ENCODE data around the gene MIS12.

The MIS12 gene

DNA sequence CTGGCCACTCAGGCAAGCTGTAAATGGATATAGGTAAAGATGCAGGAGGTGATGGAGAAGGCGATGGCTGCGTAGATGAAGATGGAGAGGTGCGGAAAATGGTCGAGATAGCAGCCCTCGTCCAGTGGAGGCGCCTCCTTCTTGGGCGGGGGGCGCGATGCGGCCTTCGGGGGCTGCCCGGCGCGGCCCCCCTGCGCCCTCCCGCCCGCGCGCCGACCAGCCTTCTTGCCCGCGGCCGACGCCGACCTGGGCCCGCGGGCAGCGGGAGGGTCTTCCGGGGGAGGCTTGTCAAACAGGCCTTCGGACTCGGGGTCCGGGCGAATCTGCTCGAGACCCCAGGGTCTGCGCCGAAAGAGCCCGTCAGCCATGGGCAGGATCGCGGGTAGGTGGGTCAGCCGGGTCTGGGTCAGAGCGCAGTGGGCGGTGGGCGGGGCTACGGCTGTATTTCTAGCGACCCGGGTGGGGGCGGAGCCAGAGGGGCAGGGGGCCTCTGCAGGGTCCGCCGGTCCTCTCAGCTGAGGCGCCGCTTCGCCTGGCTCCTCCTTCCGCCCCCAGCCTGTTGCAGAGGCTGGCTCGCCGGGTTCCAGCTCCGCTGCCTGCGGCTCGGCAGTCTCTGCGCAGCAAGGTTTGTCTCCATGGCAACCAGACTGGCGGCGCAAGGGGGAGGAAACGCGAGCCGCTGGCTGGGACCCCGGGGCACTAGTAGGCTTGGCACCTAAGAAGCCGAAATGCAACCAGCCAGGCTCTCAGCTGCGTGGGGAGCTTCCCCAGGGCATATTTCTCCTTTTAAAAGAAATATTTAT is 14.4 kb downstream of the MIS12 start:
- peak; percentile 94 for DNase-seq

DNA sequence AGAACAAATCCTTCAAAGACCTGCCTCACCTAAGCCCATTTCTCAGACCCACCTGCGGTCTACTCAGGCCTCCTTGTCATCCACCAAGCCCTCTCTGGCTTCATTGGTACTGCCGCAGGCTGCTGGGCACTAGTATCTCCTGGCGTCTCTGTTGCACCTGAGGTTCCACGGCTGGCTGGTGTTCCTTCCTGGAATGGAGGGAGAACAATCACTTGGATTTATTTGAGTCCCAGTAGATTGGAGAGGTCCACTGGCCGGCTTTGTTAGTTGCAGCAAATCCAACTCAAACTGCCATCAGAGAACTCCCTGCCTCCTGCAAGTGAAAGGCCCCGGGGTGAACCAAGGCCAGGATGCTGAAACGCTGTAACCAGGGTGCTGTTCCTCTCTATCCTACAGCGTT is 15.3 kb downstream of the MIS12 start:
- no peak for DNase-seq

DNA sequence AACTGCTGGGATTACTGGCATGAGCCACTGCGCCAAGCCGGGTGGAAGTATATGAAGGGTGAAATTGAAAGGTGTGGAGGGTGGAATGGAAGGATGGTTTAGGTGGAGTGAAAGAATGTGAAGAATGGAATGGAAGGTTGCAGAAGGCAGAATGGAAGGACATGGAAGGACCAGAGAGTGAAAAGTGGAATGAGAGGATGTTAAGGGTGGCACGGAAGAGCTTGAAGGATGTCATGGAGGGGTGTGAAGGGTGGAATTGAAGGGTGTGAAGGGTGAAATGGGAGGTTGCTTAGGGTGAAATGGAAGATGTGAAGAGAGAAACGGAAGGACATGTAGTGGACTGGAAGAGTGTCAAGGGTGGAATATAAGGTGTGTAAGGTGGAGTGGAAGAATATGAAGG is 16.2 kb downstream of the MIS12 start:
- DNase-seq, result no peak

DNA sequence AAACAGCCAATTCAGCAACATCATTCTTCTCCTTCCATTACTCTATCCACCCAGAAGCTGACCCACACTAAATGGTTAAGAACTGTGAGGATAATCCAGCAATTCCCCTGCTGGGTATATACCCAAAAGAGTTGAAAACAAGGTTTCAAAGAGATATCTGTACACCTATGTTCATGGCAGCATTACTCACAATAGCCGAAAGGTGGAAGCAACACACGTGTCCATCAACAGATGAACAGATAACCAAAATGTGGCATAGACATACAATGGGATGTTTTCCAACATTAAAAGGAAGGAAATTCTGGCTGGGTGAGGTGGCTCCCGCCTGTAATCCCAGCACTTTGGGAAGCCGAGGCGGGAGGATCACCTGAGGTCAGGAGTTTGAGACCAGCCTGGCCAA is 19.9 kb downstream of the MIS12 start:
- DNase-seq, result no peak

DNA sequence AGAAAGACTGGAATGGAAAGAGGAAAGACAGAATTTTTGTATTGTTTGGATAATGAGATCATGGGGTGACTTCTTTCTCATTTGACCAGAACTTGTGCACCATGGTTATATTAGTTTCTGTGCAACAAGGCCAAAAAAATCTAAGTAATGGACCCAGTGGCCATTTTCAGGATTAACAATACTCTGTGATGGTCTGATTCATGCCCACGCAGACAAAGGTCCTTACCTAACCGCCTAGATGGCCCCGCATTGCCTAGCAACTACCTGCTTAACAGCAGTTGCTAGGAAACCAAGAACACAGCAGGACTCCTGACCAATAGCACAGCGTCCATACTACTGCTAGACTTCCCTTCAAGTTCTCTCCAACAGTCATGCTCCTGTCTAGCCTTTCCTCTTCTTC is 22.4 kb downstream of the MIS12 start:
- no peak for DNase-seq

DNA sequence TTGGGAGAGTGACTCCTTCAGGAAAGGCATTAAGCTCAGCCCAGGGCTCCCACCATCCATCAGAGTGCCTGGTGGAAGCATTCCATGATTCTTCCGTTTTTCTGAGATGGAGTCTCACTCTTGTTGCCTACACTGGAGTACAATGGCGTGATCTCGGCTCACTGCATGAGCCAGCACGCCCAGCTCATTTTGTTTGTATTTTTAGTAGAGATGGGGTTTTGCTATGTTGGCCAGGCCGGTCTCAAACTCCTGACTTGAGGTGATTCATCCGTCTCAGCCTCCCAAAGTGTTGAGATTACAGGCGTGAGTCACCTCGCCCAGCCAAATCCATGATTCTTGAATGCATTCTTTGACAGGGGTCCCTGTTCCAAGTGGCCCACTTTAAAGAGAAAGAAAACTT is 23.1 kb downstream of the MIS12 start:
- peak; percentile 31 for DNase-seq

DNA sequence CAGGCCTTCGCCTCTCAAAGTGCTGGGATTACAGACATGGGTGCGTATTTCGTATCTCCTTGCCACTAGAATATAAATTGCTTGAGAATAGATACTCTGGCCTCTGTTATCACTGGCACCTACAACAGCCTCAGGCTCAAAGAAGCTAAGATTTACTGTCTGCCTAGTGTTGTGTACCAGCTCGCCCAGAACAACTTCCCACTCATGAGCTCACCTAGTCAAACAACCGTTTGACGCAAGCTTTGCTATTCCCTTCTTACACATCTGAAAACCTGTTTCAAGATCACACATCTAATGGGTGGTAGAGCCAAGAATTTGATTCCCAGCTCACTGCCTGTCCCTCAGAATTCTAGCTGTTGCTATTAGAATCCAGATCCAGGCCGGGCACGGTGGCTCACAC is 24.4 kb downstream of the MIS12 start:
- no peak for DNase-seq

DNA sequence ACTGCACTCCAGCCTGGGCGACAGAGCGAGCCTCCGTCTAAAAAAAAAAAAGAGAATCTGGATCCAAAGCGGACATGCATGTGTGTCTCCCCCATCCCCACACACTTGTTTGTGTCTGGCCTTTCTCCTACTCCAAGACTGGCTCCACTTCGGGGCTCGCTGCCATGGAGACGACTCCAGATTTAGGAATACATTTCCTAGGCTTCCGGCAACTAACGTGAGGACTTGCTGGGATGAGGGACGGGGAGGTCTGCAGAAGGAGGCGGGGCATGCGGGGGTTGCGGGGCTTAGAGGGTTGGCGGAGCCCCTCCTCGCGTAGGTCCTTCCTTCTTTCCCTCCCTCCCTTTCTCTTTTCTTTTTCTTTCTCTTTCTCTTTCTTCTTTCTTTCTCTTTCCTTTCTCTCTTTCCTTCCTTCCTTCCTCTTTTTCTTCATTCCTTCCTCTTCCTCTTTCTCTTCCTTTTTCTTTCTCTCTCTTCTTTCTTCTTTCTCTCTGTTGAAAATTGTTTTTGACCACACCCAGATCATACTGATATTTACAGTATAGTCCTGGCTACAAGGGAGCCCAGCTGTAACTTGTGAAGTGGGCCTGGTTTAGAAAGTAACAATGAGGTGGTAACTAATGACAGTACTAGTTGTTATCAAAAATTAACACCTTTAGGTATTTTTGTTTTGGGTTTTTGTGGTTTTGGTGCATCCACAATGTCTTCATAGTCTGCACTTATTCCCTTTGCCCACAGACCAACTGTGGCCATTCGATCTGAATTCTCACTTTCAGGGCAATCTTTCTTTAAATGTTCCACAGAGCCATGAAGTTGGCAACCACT is 25.2 kb downstream of the MIS12 start:
- no peak for DNase-seq

DNA sequence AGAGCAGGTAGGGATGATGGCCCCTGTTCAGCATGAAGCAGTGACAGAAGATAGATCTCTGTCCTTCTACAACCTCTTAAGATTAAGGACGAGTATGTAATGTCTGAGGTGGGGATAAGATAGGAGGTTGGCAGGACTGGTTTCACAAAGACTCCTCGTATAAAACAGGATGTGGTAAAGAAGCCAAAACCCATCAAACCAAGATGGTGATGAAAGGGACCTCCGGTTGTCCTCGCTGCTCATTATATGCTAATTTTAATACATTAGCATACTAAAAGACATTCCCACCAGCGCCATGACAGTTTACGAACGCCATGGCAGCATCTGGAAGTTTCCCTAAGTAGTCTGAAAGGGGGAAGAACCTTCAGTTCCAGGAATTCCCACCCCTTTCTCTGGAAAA is 27.3 kb downstream of the MIS12 start:
- DNase-seq, result no peak

DNA sequence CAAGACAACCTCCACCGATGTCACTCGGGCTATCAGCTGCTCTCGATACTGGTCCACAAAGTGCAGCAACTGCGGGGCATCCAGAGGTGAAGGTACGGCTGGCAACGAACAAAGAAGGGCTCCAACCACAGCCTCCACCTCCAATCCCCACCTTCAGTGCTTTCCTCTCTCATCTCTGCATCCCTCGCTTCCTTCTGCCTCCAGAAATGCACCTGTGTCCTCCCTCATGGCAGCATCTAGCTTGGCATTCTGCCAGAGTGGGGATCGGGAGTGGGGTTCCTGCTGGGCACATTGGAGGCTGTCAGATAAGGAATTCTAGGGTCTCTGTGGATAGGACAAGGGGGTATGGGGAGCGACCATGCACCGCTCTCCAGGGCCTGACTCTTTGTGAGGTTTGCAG is 28.6 kb downstream of the MIS12 start:
- no peak for DNase-seq

DNA sequence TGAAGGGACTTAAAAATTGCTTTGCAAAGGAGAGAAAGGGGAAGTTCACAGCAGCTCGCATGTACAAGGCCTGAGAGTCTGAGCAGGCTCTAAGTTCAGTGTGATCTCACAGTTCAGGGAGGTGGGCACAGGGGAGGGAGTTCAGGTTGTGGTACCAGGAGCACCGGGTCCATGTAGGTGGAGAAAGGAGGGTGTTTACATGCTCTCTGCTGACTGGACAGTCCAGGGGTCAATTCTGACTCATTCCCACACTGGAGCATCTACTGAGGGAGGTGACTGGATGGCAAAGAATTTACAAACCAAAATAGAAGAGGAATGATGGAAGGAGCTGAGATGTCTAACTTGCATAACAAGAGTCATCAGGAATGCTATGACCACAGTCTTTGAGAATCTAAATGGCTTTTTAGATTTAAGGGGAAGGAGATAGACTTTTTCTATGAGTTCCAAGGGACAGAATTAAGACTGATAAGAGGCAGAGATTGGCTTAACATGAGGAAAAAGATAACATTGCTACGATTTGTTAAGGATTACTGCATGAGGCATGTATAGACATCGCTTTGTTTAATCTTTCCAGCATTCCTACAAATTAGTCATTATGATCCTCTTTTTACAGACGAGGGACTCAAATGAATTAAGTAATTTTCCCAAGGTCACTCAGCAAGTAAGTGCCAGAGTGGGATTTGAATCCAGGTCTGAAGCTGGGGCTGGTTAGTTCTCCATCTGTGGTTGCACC is 29.9 kb downstream of the MIS12 start:
- DNase-seq, result peak; percentile 100

DNA sequence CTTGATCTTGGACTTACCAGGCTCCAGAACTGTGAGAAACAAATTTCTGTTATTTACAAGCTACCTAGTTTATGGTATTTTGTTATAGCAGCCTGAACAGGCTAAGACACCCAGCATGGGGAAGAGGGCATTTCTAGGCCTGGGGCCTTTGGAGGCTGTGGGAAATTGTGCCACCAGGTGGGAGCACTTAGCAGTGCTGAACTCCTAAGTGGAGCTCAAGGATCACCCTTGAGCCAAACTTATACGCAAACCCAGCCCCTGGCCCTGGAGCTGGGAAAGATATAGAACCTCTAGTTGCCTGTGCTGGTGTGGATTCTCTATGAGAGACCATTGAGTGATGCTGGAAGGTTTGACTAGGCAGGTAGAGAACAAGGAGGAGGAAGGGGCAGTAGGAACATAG is 36.1 kb downstream of the MIS12 start:
- no peak for DNase-seq

DNA sequence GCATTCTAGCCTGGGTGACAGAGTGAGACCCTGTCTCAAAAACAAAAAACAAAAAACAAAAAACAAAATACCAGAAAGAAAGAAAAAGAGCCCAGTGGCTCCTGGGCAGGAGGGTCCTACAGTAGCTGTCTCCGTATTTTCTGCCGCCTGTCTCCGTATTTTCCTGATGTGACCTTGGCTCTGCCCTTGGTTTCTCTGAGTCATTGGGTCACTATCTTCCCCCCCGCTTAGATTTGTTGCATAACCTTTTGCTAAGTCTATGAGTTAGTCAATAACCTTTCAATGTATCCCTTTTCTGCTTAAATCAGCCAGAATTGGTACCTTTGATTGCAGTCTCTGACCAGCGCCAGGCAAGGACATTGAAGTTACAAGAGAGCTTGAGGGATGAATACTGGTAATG is 36.9 kb downstream of the MIS12 start:
- no peak for DNase-seq

DNA sequence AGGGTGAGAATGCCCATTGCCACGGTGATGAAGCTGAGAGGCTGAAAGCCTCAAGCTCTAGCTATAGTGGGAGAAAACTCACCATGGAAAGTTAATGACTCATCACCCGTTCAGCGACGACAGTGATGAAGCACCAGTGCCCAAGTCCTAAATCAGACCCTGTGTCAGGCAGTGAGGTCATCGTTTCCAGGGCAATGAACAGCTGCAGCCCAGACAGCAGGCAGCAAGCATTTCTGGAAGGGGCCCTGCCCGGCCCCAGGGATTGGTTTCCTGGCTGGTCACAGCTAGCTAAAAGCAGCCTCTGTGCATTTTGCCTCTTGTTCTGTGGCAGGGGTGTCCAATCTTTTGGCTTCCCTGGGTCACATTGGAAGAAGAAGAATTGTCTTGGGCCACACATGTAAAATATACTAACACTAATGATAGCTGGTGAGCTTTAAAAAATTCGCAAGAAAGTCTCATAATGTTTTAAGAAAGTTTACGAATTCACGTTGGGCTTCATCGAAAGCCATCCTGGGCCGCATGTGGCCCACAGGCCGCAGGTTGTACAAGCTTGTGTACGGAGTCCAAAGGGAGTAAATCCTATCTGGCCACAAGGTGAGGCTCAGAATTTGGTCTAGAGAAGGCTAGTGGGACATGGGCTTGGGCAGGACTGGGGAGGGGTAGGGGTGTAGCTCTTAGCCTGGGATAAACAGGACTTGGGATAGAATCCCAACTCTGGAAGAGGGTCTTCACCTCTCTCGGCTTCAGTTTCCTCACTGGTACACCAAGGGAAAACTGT is 40.6 kb downstream of the MIS12 start:
- peak; percentile 96 for DNase-seq

DNA sequence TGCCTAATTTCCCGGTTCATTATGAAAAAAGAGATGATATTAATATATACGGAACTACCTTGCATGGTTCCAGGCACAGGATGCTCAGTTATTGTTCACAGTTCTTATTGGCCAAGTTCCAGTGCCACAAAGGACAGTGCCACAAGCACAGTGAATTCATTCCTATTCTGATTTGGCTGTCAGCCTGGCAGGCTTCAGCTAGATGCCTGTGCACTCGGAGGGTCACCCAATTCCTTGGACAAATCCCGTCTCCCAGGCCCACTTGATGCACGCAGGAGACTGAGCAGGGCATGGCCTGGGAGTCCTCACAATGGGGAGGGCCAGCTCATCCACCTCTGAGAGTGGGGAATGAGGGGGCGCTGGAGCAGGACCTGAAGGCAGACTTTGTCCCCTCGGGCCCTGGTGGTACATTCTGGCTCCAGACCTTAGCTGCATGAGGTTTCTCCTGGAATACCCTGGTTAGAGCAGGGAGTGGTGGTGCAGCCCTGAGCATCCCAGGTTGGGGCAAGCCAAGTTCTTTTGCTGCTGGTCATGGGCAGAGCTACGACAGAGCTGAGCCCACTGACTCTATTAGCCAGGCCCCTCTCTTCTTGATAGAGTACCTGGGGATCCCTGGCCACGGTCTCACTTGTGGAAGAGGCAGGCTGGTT is 41.4 kb downstream of the MIS12 start:
- DNase-seq, result no peak

DNA sequence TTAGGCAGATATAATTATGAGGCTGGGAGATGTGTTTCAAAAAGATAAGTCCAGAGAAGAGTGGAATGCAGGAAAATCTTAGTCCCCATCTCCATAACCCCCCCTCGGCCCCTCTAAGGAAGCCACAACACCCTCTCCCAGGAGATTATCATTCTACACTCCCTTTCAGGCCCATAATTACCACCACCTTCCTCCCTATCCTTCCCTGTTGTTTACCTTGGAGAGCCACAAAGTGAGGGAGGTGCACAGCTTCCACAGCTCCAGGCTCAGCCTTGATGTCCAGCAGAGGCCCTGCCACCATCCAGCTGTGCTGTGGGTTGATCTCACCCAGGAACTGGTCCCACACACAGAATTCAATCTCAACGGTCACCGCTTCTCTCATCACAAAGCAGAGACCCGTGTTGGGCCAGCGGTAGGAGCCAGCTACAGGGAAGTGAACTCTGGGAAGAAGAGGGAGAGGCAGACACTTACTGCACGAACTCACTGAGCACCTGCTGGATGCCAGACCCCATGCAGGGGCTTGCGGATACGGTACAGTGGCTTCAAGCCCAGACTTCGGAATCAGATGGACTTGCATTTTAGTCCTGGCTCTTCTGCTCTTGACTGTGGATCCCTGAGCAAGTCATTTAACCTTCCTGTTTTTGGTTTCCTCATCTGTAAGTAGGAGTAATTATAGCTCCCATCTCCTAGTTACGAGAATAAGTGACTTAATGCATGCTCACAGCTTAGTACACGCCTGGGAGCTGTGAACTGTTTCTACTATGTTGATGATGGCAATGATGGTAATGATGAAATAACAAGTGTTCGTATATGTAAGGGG is 44.1 kb downstream of the MIS12 start:
- DNase-seq, result no peak

DNA sequence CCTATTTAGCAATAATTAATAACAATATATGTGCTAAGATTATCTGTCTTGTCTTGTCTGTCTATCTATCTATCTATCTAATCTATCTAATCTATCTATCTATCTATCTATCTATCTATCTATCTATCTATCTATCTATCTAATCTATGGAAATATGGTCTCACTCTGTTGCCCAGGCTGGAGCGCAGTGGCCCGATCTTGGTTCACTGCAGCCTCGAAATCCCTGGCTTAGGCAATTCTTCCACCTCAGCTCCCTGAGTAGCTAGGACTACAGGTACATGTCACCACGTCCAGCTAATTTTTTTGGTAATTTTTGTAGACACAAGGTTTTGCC is 44.7 kb downstream of the MIS12 start:
- DNase-seq, result no peak

DNA sequence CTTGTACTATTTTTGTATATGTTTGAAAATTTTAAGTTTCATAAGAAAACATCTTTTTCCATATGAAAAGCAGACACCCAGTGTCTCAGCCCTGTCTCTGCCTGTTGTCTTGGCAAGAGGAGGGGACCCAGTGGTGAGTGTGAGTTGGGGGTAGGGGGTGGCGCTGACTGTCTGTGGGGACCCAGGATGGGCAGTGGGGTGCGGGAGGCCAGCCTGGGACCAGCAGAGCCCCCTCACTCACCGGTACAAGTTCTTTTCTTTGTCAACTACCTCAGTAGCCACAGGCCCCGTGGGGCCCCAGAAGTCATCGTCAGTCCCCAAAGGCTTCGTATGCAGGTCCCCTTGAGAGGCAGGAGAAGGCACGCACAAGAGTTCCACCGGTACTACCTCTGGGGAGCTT is 46.2 kb downstream of the MIS12 start:
- DNase-seq, result no peak

DNA sequence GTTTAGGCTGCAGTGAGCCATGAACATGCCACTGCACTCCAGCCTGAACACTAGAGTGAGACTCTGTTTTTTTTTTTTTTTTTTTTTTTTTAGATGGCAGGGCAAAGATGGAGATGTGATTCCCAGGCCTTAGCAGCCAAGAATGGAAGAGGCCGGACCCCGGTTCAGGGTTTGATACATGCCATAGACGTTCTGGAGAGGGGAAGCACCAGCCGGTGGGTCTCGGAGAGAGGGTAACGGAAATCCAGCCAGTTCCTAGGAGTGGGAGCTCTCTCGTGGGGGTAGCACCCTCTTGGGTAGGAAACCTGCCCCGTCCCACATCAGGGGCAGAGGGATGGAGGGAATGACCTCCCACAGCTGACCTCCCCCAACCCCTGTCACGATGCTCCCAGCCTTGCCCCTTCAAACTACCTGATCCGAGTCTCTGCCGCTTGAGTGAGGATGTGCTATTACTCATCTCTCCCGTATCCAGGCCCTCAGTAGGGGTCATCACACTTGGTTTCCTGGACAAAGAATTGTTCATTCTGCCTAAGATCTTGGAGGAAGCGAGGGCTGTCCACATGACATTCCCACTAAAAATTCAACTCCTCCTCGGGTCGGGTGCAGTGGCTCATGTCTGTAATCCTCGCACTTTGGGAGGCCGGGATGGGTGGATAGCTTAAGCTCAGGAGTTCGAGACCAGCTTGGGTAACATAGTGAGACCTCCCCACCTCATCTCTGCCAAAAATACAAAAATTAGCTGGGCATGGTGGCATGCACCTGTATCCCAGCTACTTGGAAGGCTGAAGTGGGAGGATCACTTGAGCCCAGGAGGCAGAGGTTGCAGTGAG is 47.3 kb downstream of the MIS12 start:
- DNase-seq, result no peak

DNA sequence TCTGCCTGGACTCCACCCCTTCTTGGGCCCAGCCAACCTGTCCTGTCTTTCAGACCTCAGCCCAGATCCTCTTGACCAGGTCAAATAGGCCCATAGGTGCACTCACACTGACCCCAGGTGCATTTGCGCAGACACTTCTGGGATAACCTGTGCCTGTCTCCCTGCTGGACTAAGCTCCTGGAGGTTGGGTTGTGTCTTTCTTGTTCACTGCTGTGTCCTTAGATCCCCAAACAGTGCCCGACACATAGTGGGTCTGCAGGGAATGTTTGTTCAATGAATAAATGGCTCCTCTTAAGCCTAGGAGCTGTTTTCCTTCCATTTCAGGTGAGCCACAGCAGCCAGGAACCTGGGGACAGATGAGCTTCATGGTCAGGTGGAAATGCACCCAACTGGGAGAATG is 49.1 kb downstream of the MIS12 start:
- DNase-seq, result no peak

Data from NCI-H226 (cell line).